ENCODE data around the gene NEK6.

Gene NEK6

GRCh38 chr9:124220946-124221451 lies 36.8 kb upstream of the NEK6 start:
- Histone ChIP-seq H3K9me3 (ENCODE audit: insufficient read depth, low read length, severe bottlenecking) (no peaks in the 10 kb centered on the region), H3K4me3 (ENCODE audit: low read depth in 1 of 2, low read length in 2 of 2) (no peak overlapping the region), H3K27me3 (ENCODE audit: insufficient read depth, low read length, poor library complexity) (no peaks in the 10 kb centered on the region), H3K79me2 (ENCODE audit: insufficient read depth, low read length) (no peaks in the 10 kb centered on the region), H3K36me3 (ENCODE audit: insufficient read depth, low read length) (no peaks in the 10 kb centered on the region), H3K4me2 (ENCODE audit: insufficient read depth, low read length) (no peak overlapping the region), H3K4me1 (ENCODE audit: insufficient read depth, low read length) (peaks cover 8% of the 10 kb centered on the region), H2AFZ (ENCODE audit: low read depth, low read length) (no peak overlapping the region), H3K27ac (ENCODE audit: low read length) (no peak overlapping the region), H3K9ac (ENCODE audit: low read depth, low read length) (no peak overlapping the region), H4K20me1 (ENCODE audit: insufficient read depth, low read length) (no peaks in the 10 kb centered on the region)
- ATAC-seq (ENCODE audit: insufficient read depth, low read depth): no peak
- DNase-seq: no peak
- TF ChIP-seq CTCF (IDR thresholded peaks at IDR 0.05; ENCODE audit: borderline replicate concordance, extremely low read depth, low read length, poor library complexity, severe bottlenecking): no peak
- no peak for TF ChIP-seq EZH2 (IDR thresholded peaks at IDR 0.05; ENCODE audit: borderline replicate concordance, low read depth, low read length, severe bottlenecking)

DNA sequence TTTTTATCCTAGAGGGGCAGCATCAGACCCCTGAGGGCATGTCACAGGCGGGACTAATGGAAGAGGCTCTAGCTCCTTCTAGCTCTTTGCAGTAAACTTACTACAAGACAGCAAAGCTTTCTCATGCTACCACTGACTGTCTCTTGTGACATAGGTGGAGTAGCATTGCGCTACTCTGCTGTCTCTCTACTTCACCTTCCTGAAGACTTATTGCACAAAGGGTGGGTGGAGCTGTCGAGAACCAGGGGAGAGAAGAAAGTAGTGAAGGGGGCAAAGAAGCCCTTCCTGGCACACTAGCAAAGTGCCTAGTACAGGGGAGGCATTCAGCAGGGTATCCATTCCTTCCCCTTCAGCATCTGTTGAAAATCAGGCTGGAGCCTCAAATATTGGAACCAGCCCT lies 36.1 kb upstream of the NEK6 start:
- H3K9me3 ChIP-seq (ENCODE audit: insufficient read depth, low read length, severe bottlenecking): no peaks in the 10 kb centered on the region
- no peaks in the 10 kb centered on the region for H3K79me2 ChIP-seq (ENCODE audit: insufficient read depth, low read length)
- H3K9ac ChIP-seq (ENCODE audit: low read depth, low read length): no peak overlapping the region
- no peak overlapping the region for H3K4me3 ChIP-seq (ENCODE audit: low read depth in 1 of 2, low read length in 2 of 2)
- no peak overlapping the region for H3K27ac ChIP-seq (ENCODE audit: low read length)
- H3K4me1 ChIP-seq (ENCODE audit: insufficient read depth, low read length): peaks cover 6% of the 10 kb centered on the region
- no peaks in the 10 kb centered on the region for H4K20me1 ChIP-seq (ENCODE audit: insufficient read depth, low read length)
- ATAC-seq (ENCODE audit: insufficient read depth, low read depth) (no peak), DNase-seq (no peak)
- H3K27me3 ChIP-seq (ENCODE audit: insufficient read depth, low read length, poor library complexity): no peaks in the 10 kb centered on the region
- H3K36me3 ChIP-seq (ENCODE audit: insufficient read depth, low read length): no peaks in the 10 kb centered on the region
- TF ChIP-seq CTCF (IDR thresholded peaks at IDR 0.05; ENCODE audit: borderline replicate concordance, extremely low read depth, low read length, poor library complexity, severe bottlenecking) (no peak), EZH2 (IDR thresholded peaks at IDR 0.05; ENCODE audit: borderline replicate concordance, low read depth, low read length, severe bottlenecking) (no peak)
- no peak overlapping the region for H3K4me2 ChIP-seq (ENCODE audit: insufficient read depth, low read length)
- no peak overlapping the region for H2AFZ ChIP-seq (ENCODE audit: low read depth, low read length)

DNA sequence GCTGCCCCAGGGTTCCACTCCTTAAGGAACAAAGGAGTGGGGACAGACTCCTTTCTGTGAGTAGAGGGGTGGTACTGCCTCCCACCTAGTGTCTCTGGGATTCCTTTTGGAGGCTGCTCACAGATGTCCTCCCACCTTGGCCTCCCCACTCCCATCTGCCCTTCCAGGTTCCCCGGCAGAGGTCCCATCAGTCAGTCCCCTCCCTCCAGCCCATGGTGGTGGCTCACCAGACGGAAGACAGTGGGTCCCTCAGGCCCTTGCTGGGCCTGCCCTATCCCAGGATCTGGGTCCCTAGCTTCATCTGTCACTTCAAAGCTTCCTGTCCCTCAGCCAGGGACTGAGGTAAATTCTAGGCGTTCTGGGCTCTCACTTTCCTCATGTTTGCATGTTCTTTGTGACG lies 35.6 kb upstream of the NEK6 start:
- DNase-seq (no peak), ATAC-seq (ENCODE audit: insufficient read depth, low read depth) (no peak)
- Histone ChIP-seq H3K36me3 (ENCODE audit: insufficient read depth, low read length) (no peaks in the 10 kb centered on the region), H3K4me2 (ENCODE audit: insufficient read depth, low read length) (no peak overlapping the region), H3K27me3 (ENCODE audit: insufficient read depth, low read length, poor library complexity) (no peaks in the 10 kb centered on the region), H3K79me2 (ENCODE audit: insufficient read depth, low read length) (no peaks in the 10 kb centered on the region), H3K4me3 (ENCODE audit: low read depth in 1 of 2, low read length in 2 of 2) (no peak overlapping the region), H4K20me1 (ENCODE audit: insufficient read depth, low read length) (no peaks in the 10 kb centered on the region), H3K9ac (ENCODE audit: low read depth, low read length) (no peak overlapping the region), H3K9me3 (ENCODE audit: insufficient read depth, low read length, severe bottlenecking) (no peaks in the 10 kb centered on the region), H3K27ac (ENCODE audit: low read length) (no peak overlapping the region), H3K4me1 (ENCODE audit: insufficient read depth, low read length) (peaks cover 1% of the 10 kb centered on the region), H2AFZ (ENCODE audit: low read depth, low read length) (no peak overlapping the region)
- TF ChIP-seq EZH2 (IDR thresholded peaks at IDR 0.05; ENCODE audit: borderline replicate concordance, low read depth, low read length, severe bottlenecking) (no peak), CTCF (IDR thresholded peaks at IDR 0.05; ENCODE audit: borderline replicate concordance, extremely low read depth, low read length, poor library complexity, severe bottlenecking) (no peak)
